NCI-H774 (cell line): ENCODE data around the gene MC4R.
"Not testable (repeated sequence)": the region's sequence is repeated elsewhere in the genome, so short reads cannot be mapped to it uniquely, and the experiment has no call there.

Source experiments
- DNase-seq: peaks from one replicate; lab custom pipeline; 2025; lab: John Stamatoyannopoulos, UW

The MC4R gene

GRCh38 chr18:60372596-60372995 lies at the start of gene MC4R:
TSS of gene MC4R (minus strand) at chr18:60372775. CDS start at chr18:60372349, 426 bp downstream.
- DNase-seq: peak; percentile 85

- DNase-seq: not testable (repeated sequence)
Measured at GRCh38 chr18:60422306-60422705, 49.7 kb upstream of the MC4R start.

DNA sequence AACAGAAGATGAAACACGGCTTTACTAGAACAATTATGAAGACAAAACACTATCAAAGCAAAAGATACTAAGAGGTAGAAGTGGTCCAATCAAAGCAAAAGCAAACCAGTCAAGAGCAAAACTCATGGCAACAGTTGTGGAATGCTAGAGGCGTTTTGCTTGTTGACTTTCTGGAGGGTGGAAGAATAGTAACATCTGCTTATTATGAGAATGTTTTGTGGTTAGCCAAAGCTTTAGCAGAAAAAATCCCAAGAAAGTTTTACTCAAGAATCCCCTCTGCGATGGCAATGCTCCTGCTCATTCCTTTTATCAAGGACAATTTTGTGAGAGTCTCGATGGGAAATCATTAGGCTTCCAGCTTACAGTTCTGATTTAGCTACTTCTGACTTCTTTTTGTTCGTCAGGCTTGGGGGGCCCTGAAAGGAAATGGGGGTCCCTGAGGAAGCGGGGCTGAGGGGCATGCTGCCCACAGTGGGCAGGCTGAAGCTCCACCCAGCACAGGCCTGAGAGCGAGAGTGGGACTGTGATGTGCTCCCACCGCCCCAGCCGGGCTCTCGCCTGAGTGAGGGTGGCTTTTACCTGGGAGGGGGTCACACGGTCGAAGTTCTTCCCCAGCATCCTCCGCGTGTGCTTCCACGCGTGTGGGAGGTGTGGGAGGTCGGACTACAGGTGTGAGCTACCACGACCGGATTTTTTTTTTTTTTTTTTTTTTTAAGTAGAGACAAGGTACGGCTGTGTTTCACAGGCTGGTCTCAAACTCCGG lies 49.0 kb upstream of the MC4R start:
- DNase-seq: no peak

DNA sequence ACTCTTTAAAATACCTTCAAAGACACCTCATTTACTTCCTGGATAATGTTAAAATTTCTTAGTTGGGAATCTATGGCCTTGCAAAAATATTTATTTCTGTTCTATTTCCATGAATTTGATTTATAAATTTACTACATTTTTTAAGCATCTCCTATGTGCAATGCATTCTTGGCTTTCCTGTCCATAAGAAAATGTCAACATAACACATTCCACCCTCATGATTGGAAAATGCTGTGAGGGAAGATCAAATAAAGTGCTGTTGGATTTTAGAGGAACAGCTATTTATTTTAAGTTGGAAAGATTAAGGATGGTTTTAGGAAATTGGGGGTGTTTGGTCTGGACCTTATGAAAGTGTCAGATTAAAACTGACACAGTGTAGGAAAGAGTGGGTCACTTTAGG lies 45.4 kb upstream of the MC4R start:
- no peak for DNase-seq

GRCh38 chr18:60413944-60414547 lies 41.5 kb upstream of the MC4R start:
- DNase-seq: no peak

- no peak for DNase-seq
Measured at GRCh38 chr18:60411715-60412114, 39.1 kb upstream of the MC4R start.

DNA sequence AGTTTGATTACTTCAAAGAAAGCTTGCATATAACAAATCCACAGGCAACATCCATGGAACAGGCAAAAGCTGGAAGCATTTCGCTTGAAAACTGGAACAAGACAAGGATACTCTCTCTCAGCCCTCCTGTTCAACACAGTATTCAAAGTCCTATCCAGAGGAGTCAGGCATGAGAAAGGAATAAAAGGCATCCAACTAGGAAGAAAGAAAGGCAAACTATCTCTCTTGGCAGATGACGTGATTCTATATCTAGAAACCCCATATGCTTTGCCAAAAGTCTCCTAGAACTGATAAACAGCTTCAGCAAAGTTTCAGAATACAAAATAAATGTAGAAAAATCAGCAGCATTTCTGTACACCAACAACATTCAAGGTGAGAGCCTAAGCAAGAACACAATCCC lies 34.1 kb upstream of the MC4R start:
- no peak for DNase-seq

DNA sequence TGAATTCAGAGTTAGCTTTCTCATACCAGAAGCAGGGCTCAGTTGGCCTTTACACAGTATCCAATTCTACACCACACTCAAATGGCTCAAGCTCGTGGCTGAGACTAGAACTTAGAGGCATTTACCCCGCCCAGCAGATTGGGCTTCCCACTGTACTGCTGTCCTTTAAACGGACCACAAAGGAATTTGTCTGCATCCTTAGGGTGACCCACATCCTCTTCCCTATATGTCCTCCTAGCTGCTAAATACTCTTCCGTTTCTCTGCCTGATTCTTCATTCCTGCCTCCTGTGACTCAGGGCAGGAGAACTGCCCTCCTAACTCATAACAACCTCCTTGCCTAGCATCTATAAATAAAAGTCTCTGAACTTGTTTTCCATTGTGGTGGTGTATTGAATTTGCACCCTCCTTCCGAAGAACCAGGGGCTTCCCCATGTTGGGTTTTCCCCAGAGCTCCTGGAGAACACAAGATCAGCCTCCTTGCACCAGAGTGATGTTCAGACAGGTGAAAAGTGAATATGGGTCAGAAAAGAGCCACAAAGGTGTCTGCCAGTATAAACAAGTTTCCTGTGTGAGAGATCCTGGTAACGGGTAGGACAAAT lies 32.0 kb upstream of the MC4R start:
- no peak for DNase-seq

DNA sequence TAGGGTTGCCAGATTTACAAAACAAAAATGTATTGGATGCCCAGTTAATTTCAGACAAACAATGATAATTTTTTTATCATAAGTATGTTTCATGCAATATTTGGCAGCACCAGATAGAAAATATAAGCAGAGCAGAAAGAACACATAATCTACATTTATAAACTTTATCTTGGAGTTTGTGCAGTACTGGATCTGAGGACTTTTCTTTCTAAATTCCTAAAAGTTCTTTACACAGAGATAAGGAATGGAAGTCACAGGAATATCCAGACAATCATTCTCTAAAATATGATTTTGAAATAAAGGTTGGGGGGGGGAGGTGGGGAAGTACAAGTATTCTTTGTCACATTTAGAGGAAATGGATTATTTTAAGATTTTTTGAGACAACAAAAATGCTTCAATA lies 28.8 kb upstream of the MC4R start:
- no peak for DNase-seq

DNA sequence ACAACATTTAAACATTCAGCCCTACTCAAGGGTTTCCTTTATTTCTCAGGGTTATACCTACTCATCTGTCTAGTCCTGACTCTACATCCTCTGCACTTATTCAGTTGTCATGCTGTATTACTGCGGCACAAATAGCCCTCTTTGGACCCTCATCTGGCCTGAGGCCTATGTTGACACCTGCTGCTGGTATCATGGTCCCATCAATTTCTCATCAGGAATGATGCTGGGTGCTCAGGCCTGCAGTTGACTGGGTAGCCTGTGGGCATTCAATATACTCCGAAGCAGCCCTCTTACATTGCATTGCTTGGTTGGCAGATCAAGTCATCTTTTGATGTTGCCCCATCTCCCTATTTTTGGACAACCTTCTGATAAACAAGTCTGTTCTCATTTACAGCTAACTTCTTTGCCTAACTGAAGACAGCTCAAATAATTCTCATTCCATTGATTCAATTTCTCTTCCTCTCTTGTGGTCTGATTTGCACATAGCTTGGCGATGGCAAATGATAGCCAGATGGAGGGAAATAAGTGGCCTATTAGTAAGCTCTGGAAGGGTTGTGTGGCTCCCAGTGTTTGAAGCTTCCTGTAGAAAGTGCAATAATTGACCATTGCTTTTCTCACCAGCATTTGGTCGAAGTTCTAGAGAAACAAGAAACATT lies 19.1 kb upstream of the MC4R start:
- DNase-seq: no peak

DNA sequence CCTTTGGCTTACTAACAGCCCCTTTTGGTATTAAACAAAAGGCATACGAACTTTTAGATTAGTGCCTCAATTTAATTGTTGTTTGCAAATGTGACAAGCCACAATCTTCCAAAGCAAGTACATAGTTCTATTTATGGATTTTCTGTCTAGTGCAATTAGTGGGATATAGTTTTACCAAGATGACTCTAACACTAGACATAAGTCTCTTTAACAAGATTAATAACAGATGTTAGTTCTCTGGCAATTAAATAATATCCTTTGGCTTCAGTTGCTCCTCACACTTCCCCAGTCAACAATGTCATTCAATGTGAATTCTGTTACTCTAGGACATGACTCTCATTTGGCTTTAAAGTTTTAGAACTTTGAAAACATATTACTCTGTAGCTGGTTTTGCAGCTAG lies 16.7 kb upstream of the MC4R start:
- DNase-seq: no peak

GRCh38 chr18:60385693-60386092 lies 13.1 kb upstream of the MC4R start:
- no peak for DNase-seq

- DNase-seq: no peak
Measured at GRCh38 chr18:60383893-60384292, 11.3 kb upstream of the MC4R start.

DNA sequence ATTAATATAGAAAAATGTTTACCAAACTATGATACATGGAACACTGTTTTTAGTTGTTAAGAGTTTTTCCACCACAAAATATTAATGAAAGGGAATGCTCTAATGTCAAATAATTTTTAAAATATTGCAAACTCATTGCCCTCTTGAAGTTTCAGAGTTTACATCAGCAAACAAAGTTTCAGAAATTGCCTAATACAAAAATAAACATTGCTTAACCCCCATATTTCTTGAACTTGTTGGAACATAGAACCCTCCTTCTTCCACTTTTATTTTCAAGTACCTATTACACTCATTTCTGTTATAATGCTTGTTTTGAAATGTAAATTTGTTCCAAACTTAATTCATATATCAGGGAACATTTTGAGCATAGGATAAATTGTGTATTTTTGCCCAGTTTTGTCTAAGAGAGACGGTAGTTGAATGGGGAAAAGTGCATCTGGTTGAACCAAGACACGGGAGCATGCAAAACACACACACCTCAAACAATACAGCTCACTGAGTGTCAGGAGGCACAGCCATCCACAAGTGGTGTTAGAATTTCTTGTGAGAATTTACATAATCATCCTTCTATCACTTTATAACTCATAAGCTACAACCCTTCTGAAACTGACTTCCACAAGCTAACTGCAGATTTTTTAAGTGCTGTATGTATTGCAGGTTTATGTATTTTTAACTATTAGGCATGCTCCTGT lies 5.3 kb upstream of the MC4R start:
- no peak for DNase-seq

DNA sequence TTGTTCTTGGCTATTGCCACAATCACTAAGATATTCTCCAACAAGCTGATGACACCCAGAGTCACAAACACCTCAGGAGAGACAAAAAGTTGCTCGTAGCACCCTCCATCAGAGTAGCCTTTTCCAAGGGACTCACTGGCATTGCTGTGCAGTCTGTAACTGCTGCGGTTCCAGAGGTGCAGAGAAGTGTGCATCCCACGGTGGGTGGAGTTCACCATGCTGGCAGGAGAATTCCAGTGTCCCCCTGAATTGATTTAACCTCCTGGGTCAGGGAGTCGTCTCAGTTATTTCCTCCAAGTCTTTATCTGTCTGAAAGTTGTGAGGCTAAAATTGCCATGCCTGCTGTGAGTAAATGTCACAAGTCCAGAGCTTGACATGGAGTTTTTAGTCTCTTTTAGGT lies 443 bp downstream of the MC4R start:
- no peak for DNase-seq

- DNase-seq: no peak
Measured at GRCh38 chr18:60358516-60358915, 14.1 kb downstream of the MC4R start.

DNA sequence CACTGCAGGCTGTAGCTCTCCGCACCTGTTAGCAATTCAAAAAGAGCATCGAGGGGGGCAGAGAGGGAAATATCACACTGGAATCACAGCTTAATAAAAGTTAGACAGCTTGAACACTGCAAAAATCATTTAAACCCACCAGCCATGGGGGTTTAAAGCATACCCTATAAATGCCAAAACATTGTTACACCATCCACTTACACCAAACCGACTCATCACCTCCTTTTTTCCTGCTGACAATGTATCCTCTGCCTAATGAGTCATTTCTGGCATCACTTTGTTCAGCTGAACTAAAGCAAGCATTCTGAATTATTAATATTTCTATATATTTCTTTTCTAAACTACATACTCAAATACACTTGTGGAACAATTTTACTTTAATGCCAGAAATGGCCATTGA lies 21.6 kb downstream of the MC4R start:
- DNase-seq: no peak

- no peak for DNase-seq
Measured at GRCh38 chr18:60350150-60350549, 22.4 kb downstream of the MC4R start.

GRCh38 chr18:60347526-60348045 lies 25.0 kb downstream of the MC4R start:
- no peak for DNase-seq

- DNase-seq: no peak
Measured at GRCh38 chr18:60339018-60339417, 33.6 kb downstream of the MC4R start.

GRCh38 chr18:60331890-60332289 lies 40.7 kb downstream of the MC4R start:
- no peak for DNase-seq

DNA sequence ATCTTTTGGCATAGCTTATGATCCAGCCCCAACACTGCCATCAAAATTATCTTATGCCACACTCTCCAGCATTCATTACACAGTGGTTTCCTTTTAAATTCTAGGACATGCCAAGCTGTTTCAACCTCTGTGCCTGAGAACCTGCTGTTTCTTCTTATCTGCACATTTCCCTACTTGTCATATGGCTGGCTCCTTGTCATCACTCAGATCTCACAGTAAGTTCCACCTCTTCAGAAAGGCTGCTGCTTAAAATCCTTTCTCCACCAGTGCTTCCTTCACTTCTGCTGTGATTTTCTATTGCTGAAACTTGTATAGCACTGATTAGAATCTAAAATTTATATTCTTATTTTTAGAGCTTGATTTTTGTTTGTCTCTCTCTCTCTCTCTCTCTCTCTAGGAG lies 43.4 kb downstream of the MC4R start:
- DNase-seq: no peak
